Measurements from ENCODE around the gene OLR1.

DNA sequence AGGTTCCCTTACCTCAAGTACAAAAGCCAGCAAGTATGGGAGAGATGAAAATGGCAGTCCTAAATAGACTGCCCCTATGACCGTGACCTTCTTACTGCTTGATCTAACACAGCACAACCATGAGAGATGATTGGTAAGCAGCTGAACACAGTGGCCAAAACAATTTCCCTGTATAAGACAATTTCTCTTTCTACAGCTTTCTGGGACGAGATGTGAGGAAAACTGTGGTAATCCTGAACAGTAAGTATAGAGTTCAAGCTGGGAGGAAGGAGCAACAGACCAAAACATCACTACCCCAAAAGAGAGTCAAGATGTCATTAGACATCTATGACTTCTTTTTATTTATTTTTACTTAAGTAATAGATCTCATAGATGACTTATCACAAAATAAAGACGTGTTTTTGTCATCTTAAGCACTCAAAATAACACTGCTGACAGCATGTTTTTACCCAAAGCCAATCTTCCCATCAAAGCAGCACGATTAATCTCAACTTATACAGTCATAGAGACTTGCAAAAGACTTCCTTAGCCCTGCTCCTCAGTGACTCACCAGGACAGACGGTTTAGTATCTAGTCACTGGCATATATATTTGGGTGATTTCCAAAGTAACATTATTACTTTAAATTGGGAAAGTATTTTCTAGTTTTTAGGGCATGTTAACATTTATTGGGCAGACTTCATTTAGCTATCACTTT lies 10.6 kb upstream of the OLR1 start:
- TF ChIP-seq, protein P1, sequence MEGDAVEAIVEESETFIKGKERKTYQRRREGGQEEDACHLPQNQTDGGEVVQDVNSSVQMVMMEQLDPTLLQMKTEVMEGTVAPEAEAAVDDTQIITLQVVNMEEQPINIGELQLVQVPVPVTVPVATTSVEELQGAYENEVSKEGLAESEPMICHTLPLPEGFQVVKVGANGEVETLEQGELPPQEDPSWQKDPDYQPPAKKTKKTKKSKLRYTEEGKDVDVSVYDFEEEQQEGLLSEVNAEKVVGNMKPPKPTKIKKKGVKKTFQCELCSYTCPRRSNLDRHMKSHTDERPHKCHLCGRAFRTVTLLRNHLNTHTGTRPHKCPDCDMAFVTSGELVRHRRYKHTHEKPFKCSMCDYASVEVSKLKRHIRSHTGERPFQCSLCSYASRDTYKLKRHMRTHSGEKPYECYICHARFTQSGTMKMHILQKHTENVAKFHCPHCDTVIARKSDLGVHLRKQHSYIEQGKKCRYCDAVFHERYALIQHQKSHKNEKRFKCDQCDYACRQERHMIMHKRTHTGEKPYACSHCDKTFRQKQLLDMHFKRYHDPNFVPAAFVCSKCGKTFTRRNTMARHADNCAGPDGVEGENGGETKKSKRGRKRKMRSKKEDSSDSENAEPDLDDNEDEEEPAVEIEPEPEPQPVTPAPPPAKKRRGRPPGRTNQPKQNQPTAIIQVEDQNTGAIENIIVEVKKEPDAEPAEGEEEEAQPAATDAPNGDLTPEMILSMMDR (IDR thresholded peaks at IDR 0.05; ENCODE audit: insufficient read depth, low read depth, low read length): no peak
- TF ChIP-seq EZH2 (IDR thresholded peaks at IDR 0.05; ENCODE audit: insufficient read depth, low read length): no peak
